Type B pancreatic cell (in vitro differentiated cells): ENCODE results near the gene GNAS-AS1. TPM values are rescaled to one million over a fixed set of nuclear protein-coding genes. Genes with fewer than 3 reads are reported as not detected.

Experiments used
- DNase-seq: peaks from one replicate; pipeline ENCODE4 v3.0.0; 2021; ENCODE audit warnings: mixed read lengths; ENCODE audit not compliant: unreplicated experiment; ENCODE audit errors: extremely low spot score
- H3K27ac Mint-ChIP-seq: 2 replicates; pipeline ENCODE4 v1.8.0; 2021; ENCODE audit warnings: mild to moderate bottlenecking, mixed read lengths
- H3K27me3 Mint-ChIP-seq: 2 replicates; pipeline ENCODE4 v1.8.0; 2021; ENCODE audit warnings: mixed read lengths
- H3K36me3 Mint-ChIP-seq: 2 replicates; pipeline ENCODE4 v1.8.0; 2021; ENCODE audit warnings: mixed read lengths
- H3K4me1 Mint-ChIP-seq: one replicate; pipeline ENCODE4 v1.8.0; 2021; ENCODE audit warnings: mixed read lengths; ENCODE audit not compliant: unreplicated experiment
- H3K4me3 Mint-ChIP-seq: 2 replicates; pipeline ENCODE4 v1.8.0; 2021; ENCODE audit warnings: mild to moderate bottlenecking, mixed read lengths
- H3K9me3 Mint-ChIP-seq: 2 replicates; pipeline ENCODE4 v1.8.0; 2021; ENCODE audit warnings: mixed read lengths
- CTCF ChIP-seq: fragments of 200-600 bp; sonication (generic); conservative IDR thresholded peaks from 2 replicates; pipeline ENCODE4 v1.5.0; 2021; ENCODE audit warnings: antibody characterized with exemption, mild to moderate bottlenecking
- total RNA-seq: library from RNA; stranded (reverse); gene quantifications from 2 replicates; pipeline ENCODE4 v1.2.1, GENCODE V29; 2021; ENCODE audit warnings: low replicate concordance

GNAS-AS1 gene
- total RNA-seq, 1 donor from 2014 or later: 6.1 TPM

- no peak overlapping the region for H3K27ac Mint-ChIP-seq
- H3K9me3 Mint-ChIP-seq: no peaks in the 10 kb centered on the region
- H3K27me3 Mint-ChIP-seq: peaks cover 15% of the 10 kb centered on the region
- no peak for TF ChIP-seq CTCF
- DNase-seq: no peak
- H3K36me3 Mint-ChIP-seq: no peaks in the 10 kb centered on the region
- peaks cover 12% of the 10 kb centered on the region for H3K4me1 Mint-ChIP-seq
- H3K4me3 Mint-ChIP-seq: no peak overlapping the region
These were observed 56.9 kb downstream of the GNAS-AS1 start for GRCh38 chr20:58793512-58794420.

- Mint-ChIP-seq H3K27me3 (peaks cover 21% of the 10 kb centered on the region), H3K4me3 (no peak overlapping the region), H3K4me1 (peaks cover 13% of the 10 kb centered on the region), H3K9me3 (no peaks in the 10 kb centered on the region), H3K36me3 (no peaks in the 10 kb centered on the region), H3K27ac (no peak overlapping the region)
- TF ChIP-seq CTCF: no peak
- no peak for DNase-seq
These were observed 58.3 kb downstream of the GNAS-AS1 start for GRCh38 chr20:58792426-58792825.

- DNase-seq: no peak
- Mint-ChIP-seq H3K27ac (no peak overlapping the region), H3K4me1 (peaks cover 13% of the 10 kb centered on the region), H3K36me3 (no peaks in the 10 kb centered on the region), H3K4me3 (no peak overlapping the region), H3K27me3 (peaks cover 21% of the 10 kb centered on the region), H3K9me3 (no peaks in the 10 kb centered on the region)
- TF ChIP-seq CTCF: no peak
These were observed 59.4 kb downstream of the GNAS-AS1 start for GRCh38 chr20:58791286-58791685.

- DNase-seq: no peak
- Mint-ChIP-seq H3K27me3 (peaks cover 21% of the 10 kb centered on the region), H3K36me3 (no peaks in the 10 kb centered on the region), H3K9me3 (no peaks in the 10 kb centered on the region), H3K4me1 (peaks cover 13% of the 10 kb centered on the region), H3K27ac (no peak overlapping the region), H3K4me3 (no peak overlapping the region)
- TF ChIP-seq CTCF: no peak
These were observed 60.2 kb downstream of the GNAS-AS1 start for GRCh38 chr20:58790454-58790853.

- no peak for DNase-seq
- Mint-ChIP-seq H3K36me3 (no peaks in the 10 kb centered on the region), H3K4me3 (no peak overlapping the region), H3K27me3 (peaks cover 24% of the 10 kb centered on the region), H3K27ac (no peak overlapping the region), H3K4me1 (peaks cover 15% of the 10 kb centered on the region), H3K9me3 (no peaks in the 10 kb centered on the region)
- no peak for TF ChIP-seq CTCF
These were observed 61.7 kb downstream of the GNAS-AS1 start for GRCh38 chr20:58788896-58789544.
